NCI-H446 (cell line): ENCODE results near the gene ITPRID1.

Experiments
- DNase-seq, 2 experiments: peaks; one replicate each; lab custom pipeline; 2025; lab: John Stamatoyannopoulos, UW

The ITPRID1 gene

DNA sequence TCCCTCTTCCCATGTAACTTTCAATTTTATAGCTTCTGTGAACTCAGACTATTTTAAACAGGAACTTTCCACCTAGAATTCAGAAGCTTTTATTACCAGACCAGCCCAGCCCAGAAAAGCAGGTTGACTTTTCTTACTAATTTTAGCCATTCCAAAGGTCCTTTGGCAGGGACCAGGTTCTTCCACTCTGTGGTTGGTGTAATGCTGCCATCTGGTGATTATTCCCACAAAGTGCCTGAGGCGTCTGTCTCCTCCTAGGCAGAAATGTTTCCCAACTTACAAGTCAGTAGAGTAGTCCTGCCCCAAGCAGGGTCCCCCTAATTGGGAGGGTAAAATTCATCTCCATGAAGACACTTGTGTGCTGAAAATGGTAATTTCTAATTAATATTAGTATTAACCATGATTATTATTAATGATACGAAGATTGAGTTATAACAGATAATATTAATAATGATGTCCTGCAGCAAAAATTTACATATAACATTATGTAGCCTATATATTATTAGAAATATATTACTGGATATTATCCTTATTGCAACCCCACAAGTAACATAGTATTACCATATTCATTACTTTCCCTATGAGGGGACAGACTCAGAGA, 120.1 kb downstream of the ITPRID1 start:
- peak; percentile 51 to 81 for DNase-seq

DNA sequence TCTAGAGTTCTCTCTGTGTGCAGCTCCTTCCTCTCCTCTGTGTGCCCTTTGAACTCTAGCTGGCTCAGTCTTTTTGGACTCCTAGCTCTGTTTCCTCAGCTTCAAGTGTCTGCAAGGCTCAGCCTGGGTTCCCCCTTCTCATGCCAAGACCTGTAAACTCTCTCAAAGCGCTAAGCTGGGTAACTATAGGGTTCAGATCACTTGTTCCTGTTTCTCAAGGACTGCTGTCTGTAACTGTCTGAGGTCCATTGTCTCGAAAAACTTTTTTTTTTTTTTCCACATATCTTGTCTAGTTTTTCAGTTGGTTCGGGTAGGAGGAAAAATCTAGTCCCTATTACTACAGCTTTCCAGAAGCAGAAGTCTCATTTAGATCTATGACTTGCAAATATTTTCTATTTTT, 126.5 kb downstream of the ITPRID1 start:
- no peak for DNase-seq

DNA sequence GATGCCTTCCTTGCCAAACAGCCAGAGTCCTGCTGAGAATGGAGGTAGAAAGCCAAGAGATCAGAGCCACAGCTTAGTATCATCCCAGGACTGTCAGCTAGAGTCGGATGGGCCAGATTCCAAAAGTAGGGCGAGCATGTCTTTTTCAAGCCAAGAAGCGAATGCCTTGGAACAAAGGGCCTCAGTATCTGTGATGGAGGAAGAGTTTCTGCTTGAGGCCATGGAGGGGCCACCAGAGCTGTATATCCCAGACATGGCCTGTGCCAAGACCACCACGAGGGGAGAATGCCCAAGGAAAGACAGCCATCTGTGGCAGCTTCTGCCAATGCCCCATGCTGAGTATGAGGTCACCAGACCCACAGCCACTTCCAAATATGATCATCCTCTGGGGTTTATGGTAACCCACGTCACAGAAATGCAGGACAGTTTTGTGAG, 128.8 kb downstream of the ITPRID1 start:
- DNase-seq, result peak; percentile 72 to 92

DNA sequence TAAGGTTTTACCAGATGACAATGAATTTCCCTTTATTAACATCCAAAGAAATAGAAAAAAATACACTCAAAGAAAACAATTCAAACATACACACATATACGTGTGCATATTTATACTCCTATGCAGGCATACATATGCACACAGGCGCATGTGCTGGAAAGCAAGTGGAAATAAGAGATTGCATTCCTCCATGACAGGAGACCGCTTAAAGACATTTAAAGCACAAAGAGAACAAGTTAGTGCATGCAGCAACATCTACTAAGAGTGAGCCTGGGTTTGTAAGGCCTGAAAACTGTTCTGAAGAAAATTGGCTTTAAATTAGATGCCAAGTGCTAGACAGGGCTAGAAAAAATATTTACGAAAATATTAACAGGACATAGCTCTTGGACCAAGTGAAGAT, 133.1 kb downstream of the ITPRID1 start:
- DNase-seq, result no peak

DNA sequence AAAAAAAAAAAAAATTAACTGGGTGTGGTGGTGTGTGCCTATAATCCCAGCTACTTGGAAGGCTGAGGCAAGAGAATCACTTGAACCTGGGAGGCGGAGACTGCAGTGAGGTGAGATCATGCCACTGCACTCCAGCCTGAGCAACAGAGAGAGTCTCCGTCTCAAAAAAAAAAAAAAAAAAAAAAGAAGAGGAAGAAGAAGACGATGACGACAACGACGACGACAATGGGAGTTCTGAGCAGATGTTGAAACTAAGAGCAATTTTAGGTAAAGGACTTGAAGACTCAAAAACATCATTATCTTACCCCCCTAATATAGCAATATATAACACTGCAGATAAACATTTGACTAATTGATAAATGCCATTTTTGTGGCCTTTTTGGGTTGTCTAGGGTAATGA, 133.6 kb downstream of the ITPRID1 start:
- DNase-seq, result no peak

DNA sequence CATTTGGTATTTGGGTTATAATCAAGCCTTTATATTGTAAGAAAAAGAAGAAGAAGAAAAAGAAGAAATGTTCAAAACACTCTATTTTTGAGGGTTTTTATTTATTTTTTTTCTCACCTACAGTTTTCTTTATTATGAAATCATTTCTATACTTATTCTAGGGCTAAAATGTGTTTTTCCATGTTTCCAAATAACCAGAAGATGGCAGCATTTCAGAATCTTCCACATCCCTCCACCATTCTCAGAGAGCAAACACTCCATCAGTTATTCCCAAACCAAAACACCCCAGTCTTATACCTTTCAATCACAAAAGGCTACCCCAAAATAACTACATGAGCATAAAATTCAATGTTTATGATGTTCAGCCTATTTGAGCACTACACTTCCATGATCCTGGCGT, 134.4 kb downstream of the ITPRID1 start:
- DNase-seq, result peak; percentile 49 to 66

DNA sequence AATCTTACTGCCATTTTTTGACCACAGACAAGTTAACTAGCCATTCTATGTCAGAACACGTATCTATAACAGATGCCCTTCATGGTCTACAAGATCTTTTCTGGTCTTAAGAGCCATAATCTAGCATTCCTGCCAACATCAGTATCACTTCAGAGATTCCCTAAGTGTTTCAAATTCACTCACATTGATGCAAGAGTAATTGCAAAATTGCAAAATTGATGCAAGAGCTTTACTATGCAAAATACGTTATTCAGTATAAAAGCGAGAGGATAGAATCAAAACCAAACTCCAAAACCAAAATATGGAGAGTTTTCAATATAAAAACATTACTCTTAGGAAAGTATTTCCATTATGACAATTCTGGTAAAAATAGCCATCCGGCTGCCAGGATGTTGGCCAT, 135.0 kb downstream of the ITPRID1 start:
- no peak for DNase-seq

DNA sequence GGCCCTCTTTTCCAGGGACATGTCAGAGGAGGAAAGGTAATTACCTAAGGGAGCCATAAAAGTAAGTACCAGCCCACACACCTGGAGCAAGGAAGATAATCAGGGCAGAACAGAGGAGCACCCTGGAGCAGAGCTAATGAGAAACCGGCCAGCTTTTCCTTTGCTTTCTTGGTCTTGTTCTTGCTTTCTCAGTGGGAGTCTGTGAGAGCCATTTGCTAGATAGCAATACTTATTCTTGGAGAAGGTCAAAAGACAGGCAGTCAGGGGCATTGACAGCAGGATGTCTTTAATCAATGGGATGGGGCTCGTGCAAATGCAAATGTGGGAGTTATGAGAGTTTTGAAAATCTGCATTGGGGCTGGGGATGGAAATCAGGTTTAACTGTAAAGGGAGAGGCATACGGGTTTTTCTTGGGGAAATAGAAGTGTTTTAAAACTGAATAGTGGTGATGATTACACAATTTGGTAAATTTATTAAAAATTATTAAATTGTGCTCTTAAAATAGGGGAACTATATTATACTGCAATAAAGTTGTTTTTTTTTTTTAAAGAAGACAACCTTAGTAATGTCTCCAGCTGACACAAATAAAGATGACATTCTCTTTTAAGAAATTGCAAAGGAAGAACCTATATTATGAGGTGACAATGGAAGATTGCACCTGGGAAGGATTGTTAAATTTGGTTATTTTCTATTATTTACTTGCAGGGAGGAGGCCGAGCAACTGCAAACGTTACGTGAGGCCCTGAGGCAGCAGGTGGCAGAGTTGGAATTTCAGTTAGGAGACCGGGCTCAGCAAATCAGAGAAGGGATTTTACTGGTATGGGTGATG, 137.6 kb downstream of the ITPRID1 start:
- no peak for DNase-seq

DNA sequence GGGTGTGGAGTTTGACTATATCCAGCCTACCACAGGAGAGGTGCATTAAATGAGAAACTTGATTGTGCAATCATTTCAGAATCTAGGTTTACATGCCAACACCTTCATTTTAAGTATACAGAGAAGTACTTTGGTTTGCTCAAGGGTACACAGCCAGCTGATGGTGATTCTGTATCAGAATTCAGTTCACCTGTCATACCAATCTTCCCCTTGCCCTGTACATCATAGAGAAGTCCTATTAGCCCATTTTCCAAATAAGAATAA, 138.1 kb downstream of the ITPRID1 start:
- DNase-seq, result no peak

DNA sequence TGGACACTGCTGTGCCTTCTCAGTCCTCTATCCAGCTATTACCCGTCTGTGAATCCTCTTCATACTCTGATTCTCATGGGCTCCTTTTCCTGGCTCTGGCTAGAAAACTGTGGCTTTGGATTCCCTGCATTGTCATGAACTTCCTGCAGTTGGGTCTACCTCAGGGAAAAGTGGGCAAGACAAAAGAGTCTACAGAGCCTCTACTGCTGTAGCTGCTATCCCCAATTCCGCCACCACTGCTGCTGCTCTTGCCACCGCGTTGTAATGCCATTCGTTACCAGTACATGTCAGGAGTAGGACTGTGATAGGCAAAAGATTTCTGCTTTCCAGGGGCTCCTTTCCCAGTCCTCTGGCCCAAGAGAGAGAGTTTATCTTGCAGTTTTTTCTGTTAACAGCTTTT, 149.2 kb downstream of the ITPRID1 start:
- no peak for DNase-seq

DNA sequence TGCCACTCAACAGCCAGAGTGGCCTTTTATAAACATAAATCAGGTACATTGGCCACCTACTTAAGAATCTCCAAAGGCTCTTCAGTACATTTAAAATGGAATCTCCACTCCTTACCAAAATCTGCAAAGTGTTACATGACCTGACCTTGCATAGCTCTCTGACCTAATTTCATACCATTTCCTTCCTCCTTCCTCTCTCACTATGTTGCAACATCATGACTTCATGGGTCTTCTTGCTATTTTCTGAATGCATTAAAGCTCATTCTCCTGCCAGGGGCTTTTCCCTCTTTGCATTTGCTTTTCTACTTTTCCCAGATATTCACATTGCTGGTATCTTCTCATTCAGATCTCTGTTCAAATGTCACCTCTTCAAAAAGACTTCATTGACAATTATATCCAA, 151.0 kb downstream of the ITPRID1 start:
- DNase-seq, result no peak

DNA sequence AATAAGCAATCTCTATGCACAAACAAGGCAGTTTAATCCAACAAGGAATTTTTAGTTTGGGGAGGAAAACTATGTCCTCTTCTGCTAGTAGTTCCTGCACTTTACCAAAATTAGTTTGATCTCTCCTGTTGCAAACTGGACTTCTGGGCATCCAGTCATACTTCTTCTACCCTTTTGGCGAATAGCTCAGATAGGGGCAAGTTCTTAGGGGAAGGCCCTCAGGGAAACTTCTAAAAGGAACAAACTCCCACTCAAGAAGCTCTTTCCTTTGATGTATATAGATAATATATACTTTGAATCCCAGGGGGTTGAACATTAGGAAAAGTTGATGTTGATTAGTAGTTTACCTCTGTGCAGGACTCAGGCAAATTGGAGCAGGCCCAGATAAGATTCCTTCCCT, 151.7 kb downstream of the ITPRID1 start:
- DNase-seq, result no peak

DNA sequence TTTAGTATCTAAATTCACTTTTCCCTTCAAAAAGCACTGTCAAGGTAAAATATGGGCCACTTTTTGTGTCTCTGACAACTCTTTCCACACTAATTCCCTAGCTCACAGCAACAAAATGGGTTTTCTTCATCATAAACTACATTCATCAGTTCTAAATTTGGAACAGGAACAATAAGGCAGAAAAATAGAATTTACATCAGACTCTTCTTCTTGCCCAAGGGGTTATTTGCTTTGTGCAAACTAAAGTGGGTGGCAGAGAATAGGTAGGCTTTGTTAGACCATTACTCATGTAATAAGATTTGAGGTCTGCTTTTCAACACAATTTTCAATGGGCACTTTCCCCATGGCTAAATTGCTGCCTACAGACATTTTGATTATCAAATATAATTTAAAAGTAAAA, 155.6 kb downstream of the ITPRID1 start:
- DNase-seq, result no peak

DNA sequence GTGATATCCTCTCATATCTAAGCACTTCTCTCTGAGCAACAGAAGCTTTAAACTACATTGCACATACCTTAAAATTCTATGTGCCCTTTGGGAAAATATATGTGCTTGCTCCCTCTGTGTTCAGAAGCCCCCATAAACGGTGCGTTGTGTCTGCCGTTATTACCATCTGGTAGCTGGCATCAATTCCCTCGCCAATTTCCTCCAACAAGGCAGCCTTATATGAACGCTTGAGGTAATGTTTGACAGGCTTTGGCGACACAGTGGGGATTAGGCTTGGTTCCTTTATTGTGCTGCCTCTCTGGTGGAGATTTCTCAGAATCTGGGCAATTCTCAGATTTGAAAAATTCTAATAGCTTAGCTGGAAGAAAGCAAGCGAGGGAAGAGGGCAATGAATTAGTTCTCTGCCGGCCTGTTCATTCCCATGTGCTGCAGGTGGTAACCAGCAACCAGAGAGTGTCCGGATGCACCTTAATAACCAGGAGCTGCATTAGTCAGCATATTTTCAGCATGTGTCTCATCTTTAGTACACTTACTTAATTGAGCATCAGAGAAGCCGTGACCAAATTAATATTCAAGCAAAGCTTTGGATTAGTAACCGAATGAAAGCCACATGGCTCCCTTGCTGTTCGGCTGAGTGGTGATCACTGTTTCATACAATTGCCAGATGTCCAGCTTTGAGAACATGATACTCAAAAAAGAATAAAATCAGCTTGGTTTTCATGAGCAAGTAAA, 165.8 kb downstream of the ITPRID1 start:
- peak; percentile 80 to 84 for DNase-seq

DNA sequence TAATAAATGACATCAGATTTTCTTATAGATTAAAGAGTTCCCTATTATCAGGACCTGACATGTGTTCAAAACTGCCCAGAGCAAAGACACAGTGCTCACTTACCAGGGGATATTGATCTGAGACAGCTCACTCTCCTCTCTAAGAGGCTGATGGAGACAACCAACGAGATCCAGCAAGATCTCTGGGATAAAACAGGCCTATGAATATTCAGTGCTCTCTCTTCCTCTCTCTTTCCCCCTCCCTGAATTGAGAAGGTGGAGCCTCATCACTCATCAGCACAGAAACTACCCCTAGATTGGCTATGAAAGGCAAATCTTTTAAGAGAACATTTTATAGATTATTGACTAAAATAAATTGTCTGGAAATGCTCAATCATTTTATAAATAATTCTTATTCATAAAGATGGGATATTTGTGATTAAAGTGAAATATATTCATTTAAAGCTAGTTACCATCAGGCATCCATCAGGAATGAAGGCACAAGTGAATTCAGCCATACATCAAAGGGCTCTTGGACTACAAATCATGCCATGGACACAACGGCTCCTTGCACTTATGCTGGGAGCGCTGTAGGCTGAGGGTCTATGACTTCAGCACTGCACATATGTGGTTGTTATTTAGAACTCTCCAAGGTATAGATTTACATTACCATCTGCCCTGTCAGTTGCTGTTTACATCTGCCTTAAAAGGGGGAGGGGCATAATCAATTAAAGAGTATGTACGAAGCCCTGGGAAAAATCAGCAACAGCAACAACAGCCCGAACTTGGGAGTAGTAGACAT, 169.7 kb downstream of the ITPRID1 start:
- peak; percentile 11 to 69 for DNase-seq

DNA sequence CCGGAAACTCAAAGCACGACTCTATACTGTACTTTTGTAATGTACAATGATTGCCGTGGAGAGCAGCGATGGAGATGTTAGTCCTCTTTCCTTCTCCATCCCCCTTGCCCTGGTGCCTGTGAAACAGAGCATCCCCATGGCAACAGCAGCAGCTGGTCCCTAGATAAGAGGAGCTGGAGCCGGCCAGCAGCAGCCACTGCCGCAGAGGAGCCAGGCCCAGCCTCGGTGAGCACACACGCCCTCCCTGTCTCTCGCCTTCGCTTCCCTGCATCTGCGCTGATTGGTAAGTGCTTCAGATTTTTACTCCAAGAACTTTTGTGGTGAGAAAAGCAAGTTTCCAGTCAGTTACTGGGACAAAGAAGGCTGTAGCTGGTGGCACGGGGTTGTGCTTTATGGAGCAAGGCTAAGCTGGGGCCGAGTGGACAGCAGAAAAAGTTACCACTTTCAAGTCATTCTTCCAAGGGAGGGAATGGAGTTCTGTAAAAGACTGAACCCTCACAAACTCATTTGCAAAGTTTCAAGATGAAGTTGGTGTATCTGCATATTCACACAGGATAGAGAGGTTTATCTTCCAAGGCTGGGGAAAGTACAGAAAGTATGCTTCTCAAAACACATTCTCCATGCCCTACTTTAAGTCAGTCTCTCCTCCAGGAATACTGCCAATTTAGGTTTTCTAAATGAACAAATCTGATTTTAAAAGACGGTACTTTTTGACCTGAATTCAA, 173.3 kb downstream of the ITPRID1 start, which contains the start of gene PPP1R17:
Gene PPP1R17, plus strand, starts transcription at position 192 of the 725 bp plus-strand sequence. CDS start 5,227 bp downstream, outside the sequence.
- DNase-seq, result no peak

DNA sequence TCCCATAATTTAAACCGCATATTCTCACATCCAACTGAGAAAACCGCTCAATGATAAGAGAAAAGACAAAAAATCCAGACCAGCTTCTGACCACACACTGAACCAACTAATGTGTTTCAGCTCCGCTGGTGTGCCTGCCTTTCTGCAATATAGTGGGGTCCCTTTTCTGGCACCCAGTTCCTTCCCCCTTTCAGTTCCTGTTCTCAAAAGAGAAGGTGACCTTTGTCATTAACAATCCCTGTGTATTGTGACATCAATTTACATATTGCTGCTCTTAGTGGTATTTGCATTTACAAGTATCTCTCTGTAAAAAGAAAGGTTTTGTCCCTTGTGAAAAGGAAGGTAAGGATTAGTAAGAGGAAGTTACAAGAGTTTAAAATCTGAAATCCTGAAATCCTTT, 174.5 kb downstream of the ITPRID1 start:
- DNase-seq, result no peak

DNA sequence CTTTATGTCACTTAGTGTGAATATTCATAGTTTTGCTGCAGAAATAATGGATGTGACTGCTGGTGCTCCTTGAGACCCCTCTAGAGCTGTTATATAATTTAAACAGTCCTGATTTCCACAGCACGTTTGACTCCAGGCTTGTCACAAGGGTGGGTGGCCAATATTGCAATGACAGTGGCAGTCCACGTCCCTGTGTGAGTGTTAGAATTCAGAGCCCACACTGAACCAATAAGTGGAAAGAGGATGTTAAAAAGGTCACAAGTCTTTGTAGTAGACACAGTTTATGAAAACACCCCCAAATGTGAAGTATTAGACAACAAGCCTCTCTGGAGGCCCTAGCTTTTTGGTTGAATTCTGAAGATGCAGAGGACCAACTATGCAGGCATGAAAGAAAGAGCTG, 175.1 kb downstream of the ITPRID1 start:
- DNase-seq, result no peak

DNA sequence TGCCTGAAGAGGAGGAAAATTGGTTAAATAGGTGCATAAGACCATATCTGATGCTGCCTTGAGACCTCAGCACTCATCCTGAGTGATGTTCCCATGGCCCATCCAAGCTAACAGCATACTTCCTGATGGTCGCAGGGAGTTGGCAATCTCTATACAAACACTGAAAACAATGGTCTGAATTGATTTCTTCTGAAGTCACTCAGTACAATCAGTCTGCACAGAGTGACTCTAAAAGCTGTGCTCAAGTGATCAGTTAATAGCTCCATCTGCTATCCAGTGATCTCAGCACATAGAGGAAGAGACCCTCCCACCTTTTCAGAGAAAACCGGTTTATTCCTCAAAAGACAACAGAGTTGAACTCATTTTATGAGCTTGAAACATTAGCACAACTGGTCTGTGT, 177.0 kb downstream of the ITPRID1 start:
- DNase-seq, result peak in 1 of 2 experiments; percentile 40

DNA sequence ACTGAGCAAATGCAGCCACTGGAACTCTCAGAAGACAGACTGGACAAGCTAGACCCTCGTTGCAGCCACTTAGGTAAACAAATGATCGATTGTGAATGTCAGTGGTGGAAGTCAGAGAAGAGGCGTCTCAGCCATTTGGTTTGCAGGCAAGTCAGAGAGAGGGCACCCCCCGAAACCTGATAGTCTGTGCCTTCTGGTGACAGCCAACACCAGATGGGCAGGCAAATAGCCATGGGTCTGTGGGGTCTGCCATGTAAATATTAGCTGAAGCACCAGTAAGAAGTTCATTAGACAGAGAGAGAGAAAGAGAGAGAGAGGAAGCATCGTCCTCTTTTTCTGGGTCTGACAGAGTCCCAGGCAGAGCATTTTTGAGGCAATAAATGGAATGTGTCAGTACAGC, 178.6 kb downstream of the ITPRID1 start:
- peak; percentile 29 to 79 for DNase-seq

DNA sequence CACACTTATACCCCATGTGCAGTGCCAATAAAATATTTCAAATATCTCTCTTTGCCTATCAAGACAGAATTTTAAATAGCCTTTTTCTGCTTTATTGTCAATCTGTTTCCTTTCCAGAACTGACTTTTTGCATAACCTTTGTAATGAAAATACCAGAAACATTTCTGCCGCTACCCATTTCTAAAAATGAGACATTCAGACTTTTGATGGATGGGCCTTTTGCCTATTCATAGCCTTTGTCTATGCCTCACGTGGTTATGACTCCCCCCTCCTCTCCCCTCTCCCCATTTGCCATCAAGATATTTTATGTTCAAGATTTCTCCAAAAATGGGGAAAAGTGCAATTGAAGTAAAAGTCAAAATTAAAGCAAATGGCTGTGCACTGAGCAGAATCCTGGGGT, 179.0 kb downstream of the ITPRID1 start:
- DNase-seq, result no peak
